SU-DHL-6 (cell line): ENCODE measurements around the gene SNX8.

Experiments
- CTCF ChIP-seq: fragments of 200-600 bp; sonication (generic); IDR thresholded peaks from one replicate; pipeline ENCODE4 v1.5.1; 2017; ENCODE audit warnings: antibody characterized with exemption, mild to moderate bottlenecking, low read length, moderate library complexity; ENCODE audit not compliant: insufficient read depth, poor library complexity, severe bottlenecking
- EZH2phosphoT487 ChIP-seq: fragments of 200-600 bp; sonication (generic), shearing (Covaris generic); conservative IDR thresholded peaks from 2 replicates; pipeline ENCODE4 v1.6.1; 2018; ENCODE audit warnings: mild to moderate bottlenecking, antibody characterized with exemption, low read length, moderate library complexity, mixed read lengths

GRCh38 chr7:2279896-2280295 lies 34.3 kb downstream of the SNX8 start:
- no peak for TF ChIP-seq CTCF
- TF ChIP-seq EZH2phosphoT487: no peak
